Skin of body (tissue), 2 donors: ENCODE measurements around the gene CD22. TPM values are rescaled to one million over a fixed set of nuclear protein-coding genes. Genes with fewer than 3 reads are reported as not detected.
"Not testable (repeated sequence)": the region's sequence is repeated elsewhere in the genome, so short reads cannot be mapped to it uniquely, and the experiment has no call there.

Source experiments
- DNase-seq: peaks from one replicate; lab custom pipeline; 2025; lab: John Stamatoyannopoulos, UW
- total RNA-seq: library from RNA; depleted of rRNA; stranded (reverse); fragments of >200 nt; gene quantifications from one replicate; pipeline ENCODE4 v1.2.3, GENCODE V29; 2014

The CD22 gene
- total RNA-seq, 1 donor from 2014 or later, result 0.99 TPM

DNA sequence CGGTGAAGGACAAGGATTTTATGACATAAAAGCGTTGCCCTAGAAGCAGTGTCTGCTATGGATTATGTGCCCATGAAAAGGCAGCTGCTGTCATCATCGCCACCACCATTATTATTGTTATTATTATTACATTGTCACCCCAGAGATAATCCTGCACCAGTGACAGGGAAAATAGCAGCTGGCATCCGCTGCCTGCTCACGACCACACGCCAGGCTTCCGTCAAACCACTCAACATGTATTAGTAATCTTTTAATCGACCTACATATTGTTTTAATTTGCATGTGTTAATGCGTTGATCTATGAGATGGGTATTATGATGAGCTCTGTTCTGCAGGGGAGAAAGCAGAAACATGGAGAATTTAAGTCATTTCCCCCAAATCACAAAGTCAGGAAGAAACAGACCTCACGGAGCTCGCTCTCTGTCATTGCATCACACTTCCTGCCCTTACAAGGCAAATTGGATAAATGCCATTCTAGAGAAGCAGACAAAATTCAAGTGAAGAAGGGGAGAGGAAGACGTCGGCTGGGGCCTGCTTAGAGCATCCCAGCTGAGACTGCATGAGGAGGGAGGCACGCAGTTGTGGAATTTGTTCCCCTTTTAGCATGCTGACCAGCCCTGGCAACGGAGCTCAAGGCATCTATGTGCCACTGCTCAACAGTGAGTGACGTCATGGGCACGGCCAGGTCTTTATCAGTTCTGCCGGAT, 29.0 kb downstream of the CD22 start, which contains the start of gene FFAR3:
Gene FFAR3, plus strand, starts transcription at position 594 of the 707 bp plus-strand sequence. CDS start 431 bp downstream, outside the sequence.
- DNase-seq, result peak; percentile 61

DNA sequence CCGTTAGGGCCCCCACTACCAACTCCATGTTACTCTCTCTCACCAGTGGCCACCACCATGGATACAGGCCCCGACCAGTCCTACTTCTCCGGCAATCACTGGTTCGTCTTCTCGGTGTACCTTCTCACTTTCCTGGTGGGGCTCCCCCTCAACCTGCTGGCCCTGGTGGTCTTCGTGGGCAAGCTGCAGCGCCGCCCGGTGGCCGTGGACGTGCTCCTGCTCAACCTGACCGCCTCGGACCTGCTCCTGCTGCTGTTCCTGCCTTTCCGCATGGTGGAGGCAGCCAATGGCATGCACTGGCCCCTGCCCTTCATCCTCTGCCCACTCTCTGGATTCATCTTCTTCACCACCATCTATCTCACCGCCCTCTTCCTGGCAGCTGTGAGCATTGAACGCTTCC, 29.8 kb downstream of the CD22 start:
- DNase-seq, result not testable (repeated sequence)

DNA sequence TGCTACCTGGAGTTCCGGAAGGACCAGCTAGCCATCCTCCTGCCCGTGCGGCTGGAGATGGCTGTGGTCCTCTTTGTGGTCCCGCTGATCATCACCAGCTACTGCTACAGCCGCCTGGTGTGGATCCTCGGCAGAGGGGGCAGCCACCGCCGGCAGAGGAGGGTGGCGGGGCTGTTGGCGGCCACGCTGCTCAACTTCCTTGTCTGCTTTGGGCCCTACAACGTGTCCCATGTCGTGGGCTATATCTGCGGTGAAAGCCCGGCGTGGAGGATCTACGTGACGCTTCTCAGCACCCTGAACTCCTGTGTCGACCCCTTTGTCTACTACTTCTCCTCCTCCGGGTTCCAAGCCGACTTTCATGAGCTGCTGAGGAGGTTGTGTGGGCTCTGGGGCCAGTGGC, 30.4 kb downstream of the CD22 start:
- DNase-seq, result not testable (repeated sequence)

DNA sequence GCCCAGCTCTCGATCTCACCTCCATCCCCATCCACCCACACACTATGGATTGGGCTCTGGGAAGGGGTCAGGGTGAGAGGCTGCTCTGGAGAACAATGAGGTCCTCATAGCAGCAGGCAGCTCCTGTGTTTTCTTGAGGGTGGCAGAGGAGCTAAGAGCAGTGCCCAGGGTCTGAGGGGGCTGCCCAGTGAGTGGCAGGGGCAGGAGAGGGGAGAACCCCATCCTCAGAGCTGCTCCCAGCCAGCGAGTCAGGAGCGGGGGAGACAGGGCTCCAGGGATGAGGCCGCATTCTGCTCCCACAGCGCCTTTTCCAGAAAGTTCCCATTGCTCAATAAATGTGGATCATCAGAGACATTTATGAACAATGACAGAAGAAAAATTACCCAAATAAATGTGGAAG, 31.1 kb downstream of the CD22 start:
- not testable (repeated sequence) for DNase-seq

DNA sequence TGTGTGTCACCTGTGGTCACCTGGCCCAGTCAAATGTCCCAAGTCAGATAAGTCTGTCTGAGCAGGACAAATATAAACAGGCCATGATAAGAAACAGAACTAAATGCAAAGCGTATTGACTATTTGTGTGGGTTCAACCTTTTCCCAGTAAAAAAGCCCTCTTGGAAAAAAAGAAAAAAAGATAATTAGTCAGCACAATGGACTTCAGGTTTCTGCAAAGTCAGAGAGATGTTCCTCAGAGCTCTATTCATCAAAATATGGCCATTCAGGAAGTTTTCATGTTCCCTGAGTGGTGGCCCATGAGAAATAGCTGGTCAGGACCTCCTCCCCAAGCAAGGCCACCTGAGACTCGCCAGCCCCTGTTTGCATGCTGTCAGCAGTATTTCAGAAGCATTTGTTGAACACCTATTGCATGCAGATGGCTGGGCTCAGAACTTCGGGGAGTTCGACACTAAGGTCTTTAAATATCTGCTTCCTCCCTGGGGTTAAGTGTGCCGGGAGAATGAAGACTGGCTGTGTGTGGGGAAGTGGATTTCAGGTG, 32.0 kb downstream of the CD22 start:
- DNase-seq, result no peak

DNA sequence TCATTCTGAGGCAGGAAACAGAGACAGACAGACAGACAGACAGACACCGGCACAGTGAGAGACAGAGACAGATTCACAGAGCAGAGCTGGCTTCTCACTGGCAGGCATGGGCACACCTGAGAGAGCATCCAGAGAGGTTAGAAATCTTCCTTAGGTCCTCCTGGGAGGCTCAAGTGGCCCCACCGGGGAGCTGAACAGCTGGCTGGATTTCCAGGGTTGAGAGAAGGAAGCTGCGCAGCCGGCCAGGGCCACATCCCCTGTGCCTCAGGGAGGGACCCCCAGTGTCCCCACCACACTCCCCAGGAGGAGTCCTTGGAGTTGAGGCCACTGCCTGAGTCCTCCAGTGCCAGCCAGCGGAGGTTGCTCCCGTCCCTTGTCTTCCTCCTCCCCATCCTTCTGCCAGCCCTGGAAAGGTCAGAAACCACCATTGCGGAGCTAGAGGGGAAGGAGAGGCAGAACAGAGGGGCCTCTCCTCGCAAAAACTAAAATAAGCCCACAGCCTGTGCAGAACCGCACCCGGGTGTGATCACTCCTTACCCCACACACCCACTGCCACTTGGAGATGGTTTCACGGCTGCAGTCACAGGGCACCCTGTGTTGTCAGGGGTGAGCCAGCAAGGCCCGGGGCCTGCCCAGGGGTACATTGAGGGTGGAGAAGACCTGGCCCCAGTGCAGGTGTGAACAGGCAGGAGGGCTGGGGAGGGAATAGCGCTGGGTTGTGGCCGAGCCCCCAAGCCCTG, 33.4 kb downstream of the CD22 start:
- DNase-seq, result no peak

DNA sequence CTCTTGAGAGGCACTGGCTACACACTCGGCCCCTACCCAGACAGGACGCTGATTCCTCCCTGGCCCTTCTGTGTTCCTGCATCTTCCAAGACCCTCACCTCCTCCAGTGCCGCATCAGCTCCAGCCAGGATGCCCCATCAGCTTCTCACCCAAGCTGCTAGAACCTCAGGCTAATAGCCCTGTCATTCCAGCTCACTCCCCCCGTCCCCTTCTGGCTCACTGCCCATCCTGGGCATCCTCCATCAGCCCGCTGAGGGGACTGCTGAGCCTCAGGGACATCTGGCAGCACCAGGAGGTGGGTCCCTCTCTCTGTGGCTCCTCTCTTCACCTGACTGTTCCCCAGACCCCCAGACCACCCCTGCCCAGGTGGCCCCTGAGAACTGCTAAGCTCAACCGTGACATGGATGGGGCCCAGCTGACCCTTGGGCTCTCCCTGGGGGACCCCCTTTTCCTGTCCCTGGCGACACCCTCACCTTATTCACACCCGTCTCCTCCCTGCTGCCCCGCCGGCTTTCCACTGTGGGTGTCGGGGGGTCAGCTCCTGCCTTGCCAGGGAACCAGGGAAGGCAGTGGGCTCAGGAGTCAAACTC, 34.1 kb downstream of the CD22 start:
- no peak for DNase-seq

DNA sequence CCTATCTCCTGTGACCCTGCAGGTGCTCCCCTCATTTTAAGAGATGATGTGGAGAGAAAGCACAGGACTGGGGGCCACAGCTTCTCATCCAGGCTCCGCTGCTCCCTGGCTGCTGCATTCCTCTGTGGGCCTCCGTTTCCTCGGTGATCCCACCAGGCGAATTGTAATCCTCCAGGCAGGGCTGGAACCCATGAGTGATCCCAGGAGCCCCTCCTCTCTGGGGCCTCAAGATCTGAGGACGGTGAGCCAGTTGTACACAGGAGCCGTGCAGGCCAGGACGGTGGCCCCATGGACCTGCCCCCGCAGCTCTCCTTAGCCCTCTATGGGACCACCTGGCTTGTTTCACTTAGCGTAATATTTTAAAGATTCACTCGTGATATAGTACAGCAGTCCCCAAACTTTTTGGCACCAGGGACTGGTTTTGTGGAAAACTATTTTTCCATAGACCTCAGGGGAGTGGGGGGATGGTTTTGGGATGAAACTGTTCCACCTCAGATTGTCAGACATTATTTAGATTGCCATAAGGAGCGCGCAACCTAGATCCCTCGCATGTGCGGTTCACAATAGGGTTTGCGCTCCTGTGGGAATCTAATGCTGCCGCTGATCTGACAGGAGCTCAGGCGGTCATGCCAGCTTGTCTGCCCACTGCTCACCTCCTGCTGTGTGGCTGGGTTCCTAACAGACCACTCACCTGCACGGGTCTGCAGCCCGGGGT, 34.9 kb downstream of the CD22 start:
- DNase-seq, result no peak

DNA sequence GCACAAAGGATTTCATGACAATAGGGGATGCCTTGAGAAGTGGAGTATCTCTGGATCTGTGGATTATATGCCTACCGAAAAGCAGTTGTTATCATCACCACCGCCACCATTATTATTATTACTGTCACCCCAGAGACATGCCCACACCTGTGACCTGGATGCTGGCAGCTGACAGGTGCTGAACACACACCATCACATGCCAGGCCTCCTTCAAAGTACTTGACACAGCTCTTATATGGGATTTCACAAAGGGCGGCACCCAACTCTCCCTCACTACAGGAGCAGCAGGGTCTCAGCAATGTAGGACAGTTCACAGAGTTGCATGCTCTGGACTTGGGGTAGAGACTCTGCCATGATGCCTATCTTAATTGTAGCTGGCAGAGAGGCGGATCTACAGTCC, 36.3 kb downstream of the CD22 start:
- no peak for DNase-seq

DNA sequence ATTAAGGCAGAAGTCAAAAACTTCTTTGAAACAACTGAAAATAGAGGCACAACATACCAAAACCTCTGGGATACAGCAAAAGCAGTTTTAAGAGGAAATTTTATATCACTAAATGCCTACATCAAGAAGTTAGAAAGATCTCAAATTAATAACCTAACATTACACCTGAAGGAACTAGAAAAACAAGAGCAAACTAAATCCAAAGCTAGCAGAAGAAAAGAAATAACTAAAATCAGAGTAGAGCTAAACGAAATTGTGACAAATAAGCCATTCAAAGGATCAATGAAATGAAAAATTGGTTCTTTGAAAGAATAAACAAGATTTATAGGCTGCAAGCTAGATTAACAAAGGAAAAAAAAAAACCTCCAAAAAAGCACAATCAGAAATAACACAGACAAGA, 39.4 kb downstream of the CD22 start:
- DNase-seq, result no peak

DNA sequence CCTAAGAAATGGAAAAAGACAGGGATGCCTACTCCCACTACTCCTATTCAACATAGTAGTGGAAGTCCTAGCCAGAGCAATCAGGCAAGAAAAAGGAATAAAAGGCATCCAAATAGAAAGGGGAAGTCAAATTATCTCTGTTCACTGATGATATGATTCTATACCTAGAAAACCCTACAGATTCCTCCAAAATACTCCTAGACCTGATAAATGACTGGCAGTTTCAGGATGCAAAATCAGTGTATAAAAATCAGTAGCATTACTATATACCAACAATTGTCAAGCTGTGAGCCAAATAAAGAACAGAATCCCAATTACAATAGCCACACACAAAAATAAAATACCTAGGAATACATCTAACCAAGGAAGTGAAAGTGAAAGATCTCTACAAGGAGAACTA, 40.5 kb downstream of the CD22 start:
- DNase-seq, result no peak

DNA sequence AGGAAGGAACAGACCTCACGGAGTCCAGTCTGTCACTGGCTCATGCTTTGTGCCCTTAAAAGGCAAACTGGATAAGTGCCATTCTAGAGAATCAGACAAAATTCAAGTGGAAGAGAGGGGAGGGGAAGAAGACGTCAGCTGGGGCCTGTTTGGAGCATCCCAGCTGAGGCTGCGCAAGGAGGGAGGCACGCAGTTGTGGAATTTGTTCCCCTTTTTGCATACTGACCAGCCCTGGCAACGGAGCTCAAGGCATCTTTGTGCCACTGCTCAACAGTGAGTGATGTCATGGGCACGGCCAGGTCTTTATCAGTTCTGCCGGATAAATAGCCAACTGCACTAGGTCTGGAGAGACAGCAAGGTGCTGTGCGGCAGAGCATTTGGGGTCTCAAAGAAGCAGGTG, 41.7 kb downstream of the CD22 start, which contains the start of gene GPR42:
Gene GPR42, plus strand, starts transcription at position 347 of the 400 bp plus-strand sequence. CDS start 292 bp downstream, outside the sequence.
- DNase-seq, result no peak

DNA sequence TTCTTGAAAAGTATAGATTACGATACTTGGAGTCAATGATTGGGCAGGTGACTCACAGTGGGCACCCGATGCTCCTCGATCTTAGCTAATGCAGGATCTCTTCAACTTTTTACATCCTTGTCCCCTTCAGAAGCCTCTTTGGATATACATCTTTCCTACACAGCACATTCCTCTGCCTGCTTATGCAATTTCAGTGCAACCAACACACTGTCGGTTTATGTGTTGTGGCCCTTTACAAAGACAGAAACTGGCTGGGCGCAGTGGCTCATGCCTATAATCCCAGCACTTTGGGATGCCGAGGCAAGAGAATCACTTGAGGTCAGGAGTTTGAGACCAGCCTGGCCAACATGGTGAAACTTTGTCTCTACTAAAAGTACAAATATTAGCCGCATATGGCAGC, 44.5 kb downstream of the CD22 start:
- no peak for DNase-seq

DNA sequence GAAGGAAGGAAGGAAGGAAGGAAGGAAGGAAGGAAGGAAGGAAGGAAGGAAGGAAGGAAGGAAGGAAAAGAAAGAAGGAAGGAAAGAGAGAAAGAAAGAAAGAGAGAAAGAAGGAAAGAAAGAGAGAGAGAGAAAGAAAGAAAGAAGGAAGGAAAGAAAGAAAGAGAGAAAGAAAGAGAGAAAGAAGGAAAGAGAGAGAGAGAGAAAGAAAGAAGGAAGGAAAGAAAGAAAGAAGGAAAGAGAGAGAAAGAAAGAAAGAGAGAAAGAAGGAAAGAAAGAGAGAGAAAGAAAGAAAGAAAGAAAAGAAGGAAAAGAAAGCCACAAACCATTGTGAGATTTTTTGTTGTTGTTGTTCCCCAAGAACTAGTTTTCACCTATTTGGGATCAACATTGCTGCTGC, 45.0 kb downstream of the CD22 start:
- DNase-seq, result not testable (repeated sequence)

DNA sequence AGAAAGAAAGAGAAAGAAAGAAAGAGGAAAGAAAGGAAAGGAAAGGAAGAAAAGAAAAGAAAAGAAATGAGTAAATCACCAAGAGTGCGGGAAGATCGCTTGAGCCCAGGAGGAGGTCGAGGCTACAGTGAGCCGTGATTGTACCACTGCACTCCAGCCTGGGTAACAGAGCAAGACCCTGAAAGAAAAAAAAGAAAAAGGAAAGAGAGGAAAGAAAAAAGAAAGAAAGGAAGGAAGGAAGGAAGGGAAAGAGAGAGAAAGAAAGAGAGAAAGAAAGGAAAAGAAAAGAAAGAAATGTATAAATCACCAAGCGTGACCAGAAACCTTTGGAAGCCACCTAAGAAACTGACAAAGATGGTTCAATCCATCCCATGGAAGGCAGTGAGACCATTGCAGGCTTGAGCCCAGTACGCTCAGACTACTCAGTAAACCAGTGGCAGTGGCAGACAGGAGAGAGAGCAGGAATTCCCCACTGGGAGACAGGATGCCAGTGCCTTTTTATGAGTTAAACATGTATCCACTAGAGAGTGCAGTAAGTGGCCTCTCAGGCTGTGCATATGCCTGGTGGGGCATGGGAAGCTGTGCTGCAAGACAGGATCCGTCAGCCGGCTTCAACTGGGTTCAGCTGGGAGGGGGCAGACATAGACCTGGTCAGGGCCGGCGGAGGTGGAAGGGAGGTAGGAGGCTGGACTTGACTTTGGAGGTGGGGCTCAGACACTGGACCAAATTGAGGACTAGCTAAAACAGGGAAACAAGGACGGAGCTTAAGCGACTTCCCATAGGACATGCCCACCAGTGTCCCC, 46.7 kb downstream of the CD22 start:
- DNase-seq, result no peak

DNA sequence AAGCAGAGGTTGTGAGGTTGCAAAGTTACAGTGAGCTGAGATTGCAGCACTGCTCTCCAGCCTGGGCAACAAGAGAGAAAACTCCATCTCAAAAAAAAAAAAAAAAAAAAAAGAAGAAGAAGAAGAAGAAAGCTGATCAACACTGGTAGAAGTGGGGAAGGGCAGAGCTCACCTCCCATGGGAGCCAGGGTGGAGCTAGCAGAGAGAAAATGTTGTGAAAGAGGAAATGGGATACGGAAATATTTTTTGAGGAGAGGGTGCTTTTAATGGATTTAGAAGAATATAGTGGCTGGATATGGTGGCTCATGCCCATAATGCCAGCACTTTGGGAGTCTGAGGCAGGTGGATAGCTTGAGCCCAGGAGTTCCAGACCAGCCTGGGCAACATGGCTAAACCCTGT, 48.7 kb downstream of the CD22 start:
- DNase-seq, result no peak

DNA sequence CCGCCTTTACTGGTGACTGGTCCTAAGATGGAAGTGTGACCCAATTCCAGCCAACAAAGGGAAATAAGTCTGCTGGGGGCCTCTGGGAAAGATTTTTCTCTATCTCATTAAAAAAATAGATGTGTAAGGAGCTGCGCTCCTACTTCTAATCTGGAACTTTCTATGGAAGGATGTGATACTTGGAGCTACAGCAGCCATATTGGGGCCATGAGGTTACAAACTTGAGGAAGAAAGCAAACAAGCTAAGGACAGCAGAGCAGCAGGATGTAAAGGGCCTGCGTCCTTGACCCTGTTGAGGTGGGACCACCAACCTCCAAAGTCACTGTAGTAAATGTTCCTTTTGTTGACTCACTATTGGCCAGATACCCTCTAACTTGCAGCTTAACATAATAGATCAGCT, 49.4 kb downstream of the CD22 start:
- DNase-seq, result no peak

DNA sequence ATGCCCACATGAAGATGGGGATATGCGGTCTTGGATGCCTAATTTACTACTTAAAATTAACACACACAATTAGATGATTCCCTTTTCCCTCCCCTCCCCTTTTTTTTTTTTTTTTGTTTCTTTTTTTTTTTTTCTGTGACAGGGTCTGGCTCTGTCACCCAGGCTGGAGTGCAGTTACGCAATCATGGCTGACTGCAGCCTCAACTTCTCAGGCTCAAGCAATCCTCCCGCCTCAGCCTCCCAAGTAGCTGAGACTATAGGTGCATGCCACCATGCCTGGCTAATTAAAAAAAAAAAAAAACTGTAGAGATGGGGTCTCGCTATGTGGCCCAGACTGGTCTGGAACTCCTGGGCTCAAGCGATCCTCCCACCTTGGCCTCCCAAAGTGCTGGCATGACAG, 50.6 kb downstream of the CD22 start:
- DNase-seq, result not testable (repeated sequence)

DNA sequence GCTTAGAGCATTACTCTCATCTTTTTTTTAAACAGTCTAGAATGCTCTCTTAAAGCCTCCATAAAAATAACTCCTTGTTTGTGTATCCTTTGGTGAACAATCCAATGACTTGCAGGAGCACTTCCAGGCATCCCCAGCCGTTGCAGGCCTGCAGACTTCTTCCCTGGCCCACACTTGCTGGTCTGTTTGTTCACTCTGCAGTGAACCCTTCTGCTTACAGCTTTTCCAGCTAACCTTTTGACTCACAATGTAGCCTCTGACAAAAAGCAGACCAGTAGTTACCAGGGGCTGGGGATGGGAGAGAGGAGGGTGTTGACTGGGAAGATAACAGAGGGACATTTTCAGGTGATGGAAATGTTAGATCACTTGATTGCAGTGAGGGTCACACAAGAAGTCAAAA, 51.0 kb downstream of the CD22 start:
- no peak for DNase-seq

DNA sequence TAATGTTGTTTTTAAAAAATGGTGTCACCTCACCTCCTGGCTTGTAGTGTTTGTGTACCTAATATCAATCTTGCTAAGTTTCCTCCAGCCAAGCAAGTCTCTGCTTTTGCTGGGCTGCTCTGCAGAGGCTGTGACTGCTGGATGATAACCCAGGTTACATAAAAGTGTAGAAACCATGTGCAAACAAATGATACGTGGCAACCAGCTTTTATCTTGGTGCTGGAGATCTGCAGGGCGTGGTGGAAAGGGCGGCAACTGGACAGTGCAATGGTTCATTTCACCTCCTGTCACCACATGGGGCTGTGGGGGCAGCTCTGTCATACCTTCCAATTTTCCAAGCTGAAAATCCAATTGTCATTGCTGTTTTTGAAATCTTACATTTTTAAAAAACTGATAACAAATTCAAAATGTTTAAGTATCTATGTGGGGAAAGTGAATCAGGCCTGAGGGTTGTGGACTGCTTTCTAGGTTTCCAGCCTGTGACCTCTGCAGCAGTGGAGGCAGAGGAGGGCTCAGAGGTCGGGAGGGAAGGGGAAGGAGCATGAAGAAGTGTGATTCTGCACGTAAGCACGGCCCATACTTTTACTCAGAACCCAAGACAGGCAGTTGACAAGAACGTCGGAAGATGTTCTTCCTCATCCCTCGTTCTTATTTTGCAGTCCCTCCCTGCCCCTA, 51.6 kb downstream of the CD22 start:
- no peak for DNase-seq
